ENCODE data around the gene RCCD1. TPM values are rescaled to one million over a fixed set of nuclear protein-coding genes. Genes with fewer than 3 reads are reported as not detected.

Gene RCCD1
- total and polyA plus RNA-seq, 2 of the 8 experiments (the other 6 are each of a cell fraction or from before 2014, with no cell fraction given) = 9.9 to 18.8 TPM

GRCh38 chr15:90949979-90950675, 4.6 kb upstream of the RCCD1 start:
- ChIA-PET POLR2A (ENCODE audit: partially characterized antibody) (interaction anchor here (1.2 kb wide), 1 partner anchor 10 kb away, joined by 3 read pairs; no protein-coding TSS in a partner anchor), CTCF (ENCODE audit: partially characterized antibody) (interaction anchor here (1.6 to 19.2 kb wide), 2 partner anchors 11 to 83 kb away, joined by 4 to 306 read pairs; partner anchors contain the start of genes HDDC3 and UNC45A)
- no peak for DNase-seq (ENCODE audit: low read depth in 1 of 2, low spot score in 2 of 2)
- Histone ChIP-seq H4K8ac (ENCODE audit: extremely low read depth, insufficient read depth, low read length) (no peak overlapping the region; the same call in 1 of the 2 replicates), H3K23me2 (ENCODE audit: low read depth, low read length) (peaks cover 2% of the 10 kb centered on the region; the same call in 1 of the 2 replicates), H3K14ac (ENCODE audit: insufficient read length) (no peak overlapping the region), H3K27ac (ENCODE audit: low read depth, low read length) (no peak overlapping the region), H3K9ac (replicated peaks in 1 of 4; ENCODE audit: extremely low read depth in 1 of 4, low read depth in 3 of 4, low read length in 3 of 4) (no peak overlapping the region), H3K4ac (replicated peaks; ENCODE audit: insufficient read length, low read depth, low read length) (no peak overlapping the region), H4K20me1 (replicated peaks in 1 of 2; ENCODE audit: control insufficient read depth in 1 of 2, insufficient read depth in 2 of 2, low read length in 2 of 2) (peaks cover 0 to 4% of the 10 kb centered on the region in 2 experiments), H3K36me3 (ENCODE audit: control insufficient read depth in 2 of 4, insufficient read depth in 4 of 4, low read length in 3 of 4) (peaks cover 8 to 63% (median 38%) of the 10 kb centered on the region in 4 experiments), H2BK20ac (ENCODE audit: low read length) (no peak overlapping the region), H2BK120ac (replicated peaks; ENCODE audit: low read depth, low read length) (no peak overlapping the region), H3K4me3 (ENCODE audit: extremely low read depth in 1 of 4, insufficient read depth in 2 of 4, low read depth in 3 of 4, low read length in 4 of 4) (no peak overlapping the region), H4K5ac (ENCODE audit: insufficient read length, low read depth, low read length) (no peak overlapping the region), H3K56ac (replicated peaks; ENCODE audit: insufficient read length, low read depth, low read length) (no peak overlapping the region), H2BK15ac (ENCODE audit: low read length) (no peak overlapping the region), H3K9me3 (ENCODE audit: insufficient read depth in 2 of 2, low read depth in 1 of 2, low read length in 1 of 2) (no peaks in the 10 kb centered on the region), H2BK12ac (ENCODE audit: low read depth, low read length) (no peak overlapping the region), H3K18ac (ENCODE audit: extremely low read depth, low read length) (no peak overlapping the region), H3K4me2 (ENCODE audit: insufficient read depth in 1 of 2, low read depth in 2 of 2, low read length in 2 of 2) (no peak overlapping the region), H2AK5ac (ENCODE audit: low read depth, low read length) (no peak overlapping the region), H4K91ac (replicated peaks; ENCODE audit: insufficient read length, low read length) (no peak overlapping the region), H3K23ac (ENCODE audit: insufficient read length) (no peak overlapping the region), H3K79me2 (ENCODE audit: control insufficient read depth in 1 of 2, insufficient read depth in 2 of 2, low read length in 2 of 2) (no peaks in the 10 kb centered on the region), H3K79me1 (ENCODE audit: low read depth, low read length) (no peaks in the 10 kb centered on the region; the same call in 1 of the 2 replicates), H3K4me1 (replicated peaks in 1 of 4; ENCODE audit: control insufficient read depth in 3 of 4, insufficient read depth in 4 of 4, low read length in 3 of 4) (peaks cover 0 to 1% (median 0%) of the 10 kb centered on the region in 4 experiments; a peak in 1 of 7 replicates), H2BK5ac (ENCODE audit: low read depth, low read length) (0 out of 2 replicates have a peak overlapping the region, but pooled peaks have one; percentile 16), H3K27me3 (replicated peaks in 1 of 4; ENCODE audit: control insufficient read depth in 3 of 4, extremely low read depth in 1 of 4, insufficient read depth in 3 of 4, low read length in 3 of 4) (no peaks in the 10 kb centered on the region), H2AFZ (ENCODE audit: low read length) (no peak overlapping the region)
- 96% methylated on average over 19 of the region's 23 CpGs; no CpG with 5 or more reads in 1 of the 2 experiments for WGBS, 2 experiments (ENCODE audit: extremely low coverage in 1 of 2, insufficient coverage in 1 of 2, insufficient read length in 1 of 2, insufficient replicate concordance in 2 of 2, low coverage in 1 of 2, low lambda C conversion rate in 2 of 2, missing lambda C conversion rate in 1 of 2)
- TF ChIP-seq HDAC2 (IDR thresholded peaks at IDR 0.05; ENCODE audit: borderline replicate concordance in 1 of 2, low read depth in 2 of 2, low read length in 2 of 2) = no peak
- no peak for TF ChIP-seq RBBP5 (IDR thresholded peaks at IDR 0.05; ENCODE audit: borderline replicate concordance, low read depth, low read length)
- TF ChIP-seq SRF (IDR thresholded peaks at IDR 0.05; ENCODE audit: low read depth, low read length) = no peak
- no peak for TF ChIP-seq SIX5 (IDR thresholded peaks at IDR 0.05; ENCODE audit: low read depth, low read length)
- TF ChIP-seq CTBP2 (IDR thresholded peaks at IDR 0.05; ENCODE audit: borderline replicate concordance, insufficient read depth, insufficient read length, low read length) = no peak
- no peak for TF ChIP-seq YY1 (IDR thresholded peaks at IDR 0.05; ENCODE audit: low read depth, low read length)
- TF ChIP-seq CREB1 (IDR thresholded peaks at IDR 0.05) = no peak
- FAIRE-seq = no peak

Data from H1 (cell line).